Astrocyte (in vitro differentiated cells and primary cell): ENCODE data around the gene KCNJ12. TPM values are rescaled to one million over a fixed set of nuclear protein-coding genes. Genes with fewer than 3 reads are reported as not detected.
"Not testable (repeated sequence)": the region's sequence is repeated elsewhere in the genome, so short reads cannot be mapped to it uniquely, and the experiment has no call there.

ENCODE experiments used
- DNase-seq: peaks from one replicate; pipeline ENCODE4 v3.0.0-alpha.2; 2010; ENCODE audit warnings: low read depth
- FAIRE-seq: peaks from 2 replicates; lab custom pipeline; 2011; peaks lifted over from hg19 to GRCh38; lab: Jason Lieb, UNC
- H2AFZ ChIP-seq: 2 replicates; pipeline ENCODE4 v1.6.0; 2012; ENCODE audit warnings: low read depth, low read length, inconsistent platforms
- H3K27ac ChIP-seq: 2 replicates; pipeline ENCODE4 v1.5.1; 2011; ENCODE audit warnings: low read depth, low read length, inconsistent platforms
- H3K27me3 ChIP-seq: 2 replicates; pipeline ENCODE4 v1.6.0; 2011; ENCODE audit warnings: low read length, inconsistent platforms; ENCODE audit not compliant: insufficient read depth
- H3K36me3 ChIP-seq: 2 replicates; pipeline ENCODE4 v1.5.1; 2011; ENCODE audit warnings: low read length, inconsistent platforms; ENCODE audit not compliant: insufficient read depth
- H3K4me1 ChIP-seq: 2 replicates; pipeline ENCODE4 v1.5.1; 2011; ENCODE audit warnings: low read length, inconsistent platforms; ENCODE audit not compliant: insufficient read depth
- H3K4me2 ChIP-seq: 2 replicates; pipeline ENCODE4 v1.6.0; 2012; ENCODE audit warnings: low read length, inconsistent platforms
- H3K4me3 ChIP-seq: 2 replicates; pipeline ENCODE4 v1.5.1; 2011; ENCODE audit warnings: low read depth, mild to moderate bottlenecking, low read length, inconsistent platforms; ENCODE audit not compliant: insufficient read depth
- H3K79me2 ChIP-seq: 2 replicates; pipeline ENCODE4 v1.6.0; 2012; ENCODE audit warnings: mild to moderate bottlenecking, low read length, inconsistent platforms; ENCODE audit not compliant: insufficient read depth
- H3K9ac ChIP-seq: 2 replicates; pipeline ENCODE4 v1.6.0; 2012; ENCODE audit warnings: mild to moderate bottlenecking, low read length, inconsistent platforms
- H3K9me3 ChIP-seq: 2 replicates; pipeline ENCODE4 v1.5.1; 2012; ENCODE audit warnings: low read depth, mild to moderate bottlenecking, low read length, inconsistent platforms; ENCODE audit not compliant: insufficient read depth
- H4K20me1 ChIP-seq: 2 replicates; pipeline ENCODE4 v1.6.0; 2012; ENCODE audit warnings: low read length, inconsistent platforms; ENCODE audit not compliant: insufficient read depth
- H3K27ac Mint-ChIP-seq: one replicate; pipeline ENCODE4 v1.8.0; 2021; ENCODE audit warnings: mild to moderate bottlenecking, mixed read lengths; ENCODE audit not compliant: unreplicated experiment
- H3K27me3 Mint-ChIP-seq: one replicate; pipeline ENCODE4 v1.8.0; 2021; ENCODE audit warnings: low read depth, mixed read lengths; ENCODE audit not compliant: unreplicated experiment
- H3K36me3 Mint-ChIP-seq: one replicate; pipeline ENCODE4 v1.8.0; 2021; ENCODE audit warnings: low read depth, mixed read lengths; ENCODE audit not compliant: unreplicated experiment
- H3K4me1 Mint-ChIP-seq: one replicate; pipeline ENCODE4 v1.8.0; 2021; ENCODE audit warnings: low read depth, mixed read lengths; ENCODE audit not compliant: unreplicated experiment
- H3K4me3 Mint-ChIP-seq: one replicate; pipeline ENCODE4 v1.8.0; 2021; ENCODE audit warnings: mild to moderate bottlenecking, moderate library complexity, mixed read lengths; ENCODE audit not compliant: unreplicated experiment
- H3K9me3 Mint-ChIP-seq: one replicate; pipeline ENCODE4 v1.8.0; 2021; ENCODE audit warnings: mild to moderate bottlenecking, mixed read lengths; ENCODE audit not compliant: unreplicated experiment
- CTCF ChIP-seq: IDR thresholded peaks from 2 replicates; pipeline ENCODE4 v1.5.1; 2011; ENCODE audit warnings: low read depth, mild to moderate bottlenecking, inconsistent platforms, low read length, moderate library complexity; ENCODE audit not compliant: insufficient read depth
- EZH2 ChIP-seq: IDR thresholded peaks from 2 replicates; pipeline ENCODE4 v1.6.1; 2012; ENCODE audit warnings: mild to moderate bottlenecking, low read length, inconsistent platforms; ENCODE audit not compliant: insufficient read depth
- total RNA-seq: library from RNA; stranded (reverse); gene quantifications from 2 replicates; pipeline ENCODE4 v1.2.1, GENCODE V29; 2021

KCNJ12 gene
- total RNA-seq, 1 donor from 2014 or later: 1.2 TPM

DNA sequence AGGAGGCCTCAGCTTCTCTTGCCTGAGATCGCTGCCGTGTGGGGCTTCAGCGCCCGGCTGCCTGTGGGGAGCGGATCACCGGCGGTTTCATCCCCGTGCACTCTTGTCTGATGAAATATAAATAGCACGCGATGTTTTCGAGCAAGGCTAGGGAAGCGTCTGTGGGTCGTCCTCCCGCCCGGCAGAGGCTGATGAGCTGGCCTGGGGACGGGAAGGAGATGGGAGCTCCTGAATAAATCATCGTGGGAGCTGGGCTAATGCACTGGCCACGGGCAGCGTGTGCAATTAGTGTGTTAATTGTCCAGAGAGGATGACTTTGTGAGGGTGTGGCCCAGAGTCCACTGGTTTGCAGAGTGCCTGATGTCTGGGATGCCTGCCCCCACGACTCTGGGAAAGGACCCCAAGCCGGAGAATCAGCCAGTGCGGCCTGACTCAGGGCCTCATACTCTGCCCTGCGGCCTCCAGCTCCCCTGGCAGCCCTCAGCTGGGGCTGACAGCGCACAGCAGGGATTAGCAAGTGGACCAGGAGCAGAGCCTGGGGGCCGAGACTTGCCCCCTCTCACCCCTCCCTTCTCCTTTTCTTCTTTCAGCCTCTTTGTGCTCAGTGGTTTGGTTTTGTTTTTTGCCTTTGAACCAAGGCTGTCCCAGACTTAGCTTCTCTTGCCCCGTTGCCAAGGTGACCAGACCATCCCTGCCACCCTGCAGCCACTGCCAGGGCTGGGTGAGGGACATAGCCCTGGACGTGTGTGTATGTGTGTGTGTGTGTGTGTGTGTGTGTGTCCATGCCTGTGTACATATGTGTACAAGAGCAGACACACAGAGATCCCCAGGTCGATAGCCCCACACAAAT lies 21.4 kb downstream of the KCNJ12 start:
- Mint-ChIP-seq H3K36me3 (no peaks in the 10 kb centered on the region), H3K4me1 (peaks cover 7% of the 10 kb centered on the region), H3K9me3 (no peaks in the 10 kb centered on the region), H3K4me3 (peak overlapping the region; percentile 34), H3K27me3 (peaks cover 19% of the 10 kb centered on the region), H3K27ac (no peak overlapping the region)
- Histone ChIP-seq H3K27ac (peak overlapping the region; percentile 40), H3K4me3 (no peak overlapping the region), H3K27me3 (no peaks in the 10 kb centered on the region), H3K79me2 (no peaks in the 10 kb centered on the region), H3K9ac (peak overlapping the region; percentile 50), H3K4me1 (peaks cover 32% of the 10 kb centered on the region), H2AFZ (peak overlapping the region; percentile 45), H4K20me1 (no peaks in the 10 kb centered on the region), H3K4me2 (peak overlapping the region; percentile 48), H3K9me3 (no peaks in the 10 kb centered on the region), H3K36me3 (no peaks in the 10 kb centered on the region)
- FAIRE-seq (no peak), DNase-seq (peak; percentile 58)
- TF ChIP-seq EZH2: no peak
- TF ChIP-seq CTCF: no peak

- no peaks in the 10 kb centered on the region for H4K20me1 ChIP-seq
- no peaks in the 10 kb centered on the region for H3K36me3 Mint-ChIP-seq
- H3K4me3 ChIP-seq: no peak overlapping the region
- TF ChIP-seq EZH2 (no peak), CTCF (no peak)
- H3K27ac Mint-ChIP-seq: no peak overlapping the region
- H3K4me1 Mint-ChIP-seq: peaks cover 7% of the 10 kb centered on the region
- no peak overlapping the region for H3K4me2 ChIP-seq
- no peak overlapping the region for H3K4me3 Mint-ChIP-seq
- H3K9me3 Mint-ChIP-seq: no peaks in the 10 kb centered on the region
- no peak overlapping the region for H3K27ac ChIP-seq
- DNase-seq: no peak
- H3K27me3 ChIP-seq: no peaks in the 10 kb centered on the region
- no peak overlapping the region for H3K9ac ChIP-seq
- no peak overlapping the region for H2AFZ ChIP-seq
- no peak for FAIRE-seq
- H3K79me2 ChIP-seq: no peaks in the 10 kb centered on the region
- H3K27me3 Mint-ChIP-seq: peaks cover 20% of the 10 kb centered on the region
- H3K36me3 ChIP-seq: no peaks in the 10 kb centered on the region
- H3K9me3 ChIP-seq: no peaks in the 10 kb centered on the region
- peaks cover 32% of the 10 kb centered on the region for H3K4me1 ChIP-seq
Observed at GRCh38 chr17:21399474-21400186, 23.5 kb downstream of the KCNJ12 start.

DNA sequence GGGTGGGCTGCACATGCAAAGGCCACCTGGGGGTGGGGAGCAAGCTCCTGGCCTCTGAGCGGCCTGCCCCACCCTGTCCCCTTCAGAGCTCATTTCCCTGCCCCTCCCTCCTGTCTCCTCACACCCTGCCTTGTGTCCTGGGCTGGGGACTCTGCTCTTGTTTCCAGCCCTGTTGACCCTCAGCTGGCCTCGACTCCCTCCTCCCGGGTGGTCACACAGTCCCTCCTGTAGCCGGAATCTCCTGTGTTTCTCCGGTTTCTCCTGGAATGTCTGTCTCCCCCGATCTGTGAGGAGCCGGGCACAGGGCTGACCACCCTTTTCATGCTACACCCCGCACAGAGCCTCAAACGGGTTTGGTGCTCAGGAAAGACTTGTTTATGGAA lies 24.0 kb downstream of the KCNJ12 start:
- not testable (repeated sequence) for H3K4me3 ChIP-seq, H3K27ac ChIP-seq, H3K27me3 ChIP-seq, H3K9ac ChIP-seq, H3K4me1 Mint-ChIP-seq, DNase-seq, H3K79me2 ChIP-seq, H4K20me1 ChIP-seq, H3K9me3 ChIP-seq, H2AFZ ChIP-seq, H3K36me3 ChIP-seq, H3K4me3 Mint-ChIP-seq, FAIRE-seq, H3K4me2 ChIP-seq, H3K9me3 Mint-ChIP-seq, H3K36me3 Mint-ChIP-seq, H3K27ac Mint-ChIP-seq
- peaks cover 32% of the 10 kb centered on the region for H3K4me1 ChIP-seq
- H3K27me3 Mint-ChIP-seq: peaks cover 20% of the 10 kb centered on the region
